RWPE1 (cell line): ENCODE measurements around the gene UGT3A2.

ENCODE experiments used
- CTCF ChIA-PET: fragments of 350-600 bp; sonication (Branson Sonifier 250); formaldehyde crosslinking; extraction: SDS; loops from one replicate; lab custom pipeline; 2021; lab: Yijun Ruan, JAX
- POLR2A ChIA-PET: fragments of 400-600 bp; formaldehyde crosslinking; extraction: SDS; loops from one replicate; lab custom pipeline; 2020; ENCODE audit warnings: antibody characterized with exemption; ENCODE audit not compliant: low non-redundant PET; lab: Yijun Ruan, JAX
- DNase-seq: peaks from one replicate; pipeline ENCODE4 v3.0.0; 2012; ENCODE audit warnings: low spot score
- H3K27ac ChIP-seq: fragments of 450-650 bp; 2 replicates; pipeline ENCODE4 v1.5.1; 2017
- CTCF ChIP-seq: fragments of 450-650 bp; conservative IDR thresholded peaks from 2 replicates; pipeline ENCODE4 v1.5.1; 2017; ENCODE audit warnings: low read depth, mild to moderate bottlenecking

UGT3A2 gene

GRCh38 chr5:35996076-35996475 lies 70.6 kb downstream of the UGT3A2 start:
- no peak overlapping the region for H3K27ac ChIP-seq
- ChIA-PET CTCF (no interaction called here), POLR2A (no interaction called here)
- TF ChIP-seq CTCF = no peak
- DNase-seq = no peak

GRCh38 chr5:35990941-35991611 lies 75.6 kb downstream of the UGT3A2 start, which contains the start of gene UGT3A1:
Gene UGT3A1 (minus strand): TSS chr5:35991390. CDS start chr5:35991240, 150 bp downstream.
- peak; percentile 5 for DNase-seq
- POLR2A ChIA-PET = no interaction called here
- H3K27ac ChIP-seq = no peak within 1 kb of the TSS
- CTCF ChIA-PET = interaction anchor here (0.5 kb wide), 1 partner anchor 18 kb away, joined by 3 read pairs; no protein-coding TSS in a partner anchor
- TF ChIP-seq CTCF = no peak

- ChIA-PET POLR2A (no interaction called here), CTCF (no interaction called here)
- no peak for TF ChIP-seq CTCF
These were observed 76.2 kb downstream of the UGT3A2 start for GRCh38 chr5:35990520-35990919.

GRCh38 chr5:35988529-35988928 lies 78.2 kb downstream of the UGT3A2 start:
- no peak for TF ChIP-seq CTCF
- H3K27ac ChIP-seq = no peak overlapping the region
- DNase-seq = no peak
- POLR2A ChIA-PET = no interaction called here
- CTCF ChIA-PET = no interaction called here

More at GRCh38 chr5:35990520-35990919, 76.2 kb downstream of the UGT3A2 start:
- no peak overlapping the region for H3K27ac ChIP-seq
- no peak for DNase-seq

GRCh38 chr5:35987776-35988175 lies 78.9 kb downstream of the UGT3A2 start:
- DNase-seq = no peak
- ChIA-PET CTCF (interaction anchor here (0.6 kb wide), 1 partner anchor 238 kb away, joined by 3 read pairs; no protein-coding TSS in a partner anchor), POLR2A (no interaction called here)
- TF ChIP-seq CTCF = no peak
- no peak overlapping the region for H3K27ac ChIP-seq
